A549 (cell line): ENCODE measurements around the gene PITX3. TPM values are rescaled to one million over a fixed set of nuclear protein-coding genes. Genes with fewer than 3 reads are reported as not detected.

Source experiments
- ATAC-seq, 2 experiments: fragments of 200-7000 bp in 1 of 2; fragments of >200 bp in 1 of 2; cut with Nextera tagmentation in 1 of 2; cut with Tn5 transposase in 1 of 2; 3 replicates each; pipeline versions ENCODE4 v1.8.0 to v1.9.1; 2018 to 2020; ENCODE audit warnings: mild to moderate bottlenecking in 1 of 2, moderate library complexity in 1 of 2
- CTCF ChIA-PET: fragments of 300-600 bp; sonication (Branson Sonifier 250); formaldehyde crosslinking; extraction: SDS; loops from one replicate; lab custom pipeline; 2021; ENCODE audit warnings: antibody characterized with exemption, inconsistent platforms; lab: Yijun Ruan, JAX
- POLR2A ChIA-PET: fragments of 350-600 bp; formaldehyde crosslinking; extraction: SDS; loops from one replicate; lab custom pipeline; 2021; ENCODE audit warnings: antibody characterized with exemption, inconsistent platforms; lab: Yijun Ruan, JAX
- DNase-seq, 2 experiments: peaks; one replicate each; pipeline versions ENCODE4 v3.0.0 to v3.0.0-alpha.2; 2011 to 2016; ENCODE audit warnings: low read depth in 1 of 2, low spot score in 1 of 2
- FAIRE-seq: peaks from 2 replicates; lab custom pipeline; 2011; peaks lifted over from hg19 to GRCh38; lab: Jason Lieb, UNC
- H3K27ac ChIP-seq, 2 experiments: fragments of >200 bp; sonication (Bioruptor Twin); formaldehyde crosslinking; 3 replicates each; pipeline ENCODE4 v1.5.1; 2016 to 2017
- H3K4me1 ChIP-seq: fragments of >200 bp; sonication (Bioruptor Twin); formaldehyde crosslinking; 3 replicates; pipeline ENCODE4 v1.6.1; 2016
- H3K4me2 ChIP-seq: fragments of >200 bp; sonication (Bioruptor Twin); formaldehyde crosslinking; 3 replicates; pipeline ENCODE4 v1.6.1; 2016
- H3K4me3 ChIP-seq: fragments of >200 bp; sonication (Bioruptor Twin); formaldehyde crosslinking; 3 replicates; pipeline ENCODE4 v1.5.1; 2016
- H3K9me3 ChIP-seq: fragments of >200 bp; sonication (Bioruptor Twin); formaldehyde crosslinking; 3 replicates; pipeline ENCODE4 v1.6.1; 2016
- CBX2 ChIP-seq: fragments of 200-600 bp; sonication (generic); IDR thresholded peaks from 2 replicates; pipeline ENCODE4 v1.6.1; 2016; ENCODE audit warnings: low read depth, mild to moderate bottlenecking, borderline replicate concordance
- CEBPB ChIP-seq, 2 experiments: fragments of >200 bp in 1 of 2; sonication (Bioruptor Twin) in 1 of 2; formaldehyde crosslinking in 1 of 2; IDR thresholded peaks; 2 replicates each; pipeline ENCODE4 v1.6.1; 2012 to 2016
- CHD4 ChIP-seq: fragments of 200-600 bp; sonication (generic); IDR thresholded peaks from 2 replicates; pipeline ENCODE4 v1.6.1; 2016; ENCODE audit warnings: antibody characterized with exemption, mild to moderate bottlenecking, borderline replicate concordance
- EP300 ChIP-seq, 2 experiments: fragments of >200 bp; sonication (Bioruptor Twin); formaldehyde crosslinking; IDR thresholded peaks; 2 replicates in 1 of 2; 3 replicates in 1 of 2; pipeline ENCODE4 v1.6.1; 2016 to 2017
- FOXS1 ChIP-seq: fragments of 250-450 bp; sonication (Bioruptor Pico); IDR thresholded peaks from 2 replicates; pipeline ENCODE4 v1.5.0; 2020; ENCODE audit warnings: mild to moderate bottlenecking, moderate library complexity
- GATA3 ChIP-seq: IDR thresholded peaks from 2 replicates; pipeline ENCODE4 v1.6.1; 2012; ENCODE audit warnings: borderline replicate concordance
- HEYL ChIP-seq: fragments of 250-450 bp; sonication (Bioruptor Pico); IDR thresholded peaks from 2 replicates; pipeline ENCODE4 v1.8.0; 2021; ENCODE audit warnings: mild to moderate bottlenecking, moderate library complexity
- HMGXB4 ChIP-seq: fragments of 250-450 bp; sonication (Bioruptor Pico); IDR thresholded peaks from 2 replicates; pipeline ENCODE4 v1.5.0; 2021; ENCODE audit warnings: mild to moderate bottlenecking, moderate library complexity, borderline replicate concordance
- HOXB13 ChIP-seq: fragments of 250-450 bp; sonication (Bioruptor Pico); IDR thresholded peaks from 2 replicates; pipeline ENCODE4 v1.5.0; 2020; ENCODE audit warnings: low read depth, mild to moderate bottlenecking, moderate library complexity
- HOXB5 ChIP-seq: fragments of 250-450 bp; sonication (Bioruptor Pico); IDR thresholded peaks from 2 replicates; pipeline ENCODE4 v1.5.0; 2020; ENCODE audit warnings: mild to moderate bottlenecking, moderate library complexity
- JUN ChIP-seq, 2 experiments: fragments of >200 bp; sonication (Bioruptor Twin); formaldehyde crosslinking; IDR thresholded peaks; 2 replicates in 1 of 2; 3 replicates in 1 of 2; pipeline ENCODE4 v1.6.1; 2016 to 2017
- KDM1A ChIP-seq: fragments of 200-600 bp; sonication (generic); IDR thresholded peaks from 2 replicates; pipeline ENCODE4 v1.6.1; 2016; ENCODE audit warnings: low read depth, mild to moderate bottlenecking
- KDM5A ChIP-seq: fragments of 200-600 bp; sonication (generic); IDR thresholded peaks from 2 replicates; pipeline ENCODE4 v1.6.1; 2016; ENCODE audit warnings: antibody characterized with exemption, mild to moderate bottlenecking
- MAFK ChIP-seq: fragments of 450-650 bp; IDR thresholded peaks from 2 replicates; pipeline ENCODE4 v1.6.1; 2014; ENCODE audit not compliant: partially characterized antibody
- MAZ ChIP-seq: fragments of 150-350 bp; IDR thresholded peaks from 2 replicates; pipeline ENCODE4 v1.6.1; 2014; ENCODE audit warnings: antibody characterized with exemption, low read depth, low read length, borderline replicate concordance
- MYC ChIP-seq: IDR thresholded peaks from 2 replicates; pipeline ENCODE4 v1.6.1; 2012; ENCODE audit warnings: mild to moderate bottlenecking, inconsistent platforms, low read length, improper control_type of control experiment, borderline replicate concordance
- NFE2L2 ChIP-seq: fragments of 150-350 bp; conservative IDR thresholded peaks from 2 replicates; pipeline ENCODE4 v1.6.1; 2014; ENCODE audit warnings: low read length
- NPAS2 ChIP-seq: fragments of 250-450 bp; sonication (Bioruptor Pico); IDR thresholded peaks from 2 replicates; pipeline ENCODE4 v1.8.0; 2022; ENCODE audit warnings: mild to moderate bottlenecking, moderate library complexity, borderline replicate concordance
- NR3C1 ChIP-seq: fragments of >200 bp; sonication (Bioruptor Twin); formaldehyde crosslinking; IDR thresholded peaks from 3 replicates; pipeline ENCODE4 v1.6.1; 2017
- PHF8 ChIP-seq: fragments of 200-600 bp; sonication (generic); IDR thresholded peaks from 2 replicates; pipeline ENCODE4 v1.6.1; 2016; ENCODE audit warnings: low read depth, mild to moderate bottlenecking, antibody characterized with exemption, moderate library complexity, borderline replicate concordance
- POLR2AphosphoS2 ChIP-seq: conservative IDR thresholded peaks from 2 replicates; pipeline ENCODE4 v1.6.1; 2012; ENCODE audit warnings: low read length, improper control_type of control experiment, inconsistent platforms
- RARB ChIP-seq: fragments of 250-450 bp; sonication (Bioruptor Pico); IDR thresholded peaks from 2 replicates; pipeline ENCODE4 v1.8.0; 2021; ENCODE audit warnings: mild to moderate bottlenecking, moderate library complexity
- RNF2 ChIP-seq: fragments of 200-600 bp; sonication (generic); IDR thresholded peaks from 2 replicates; pipeline ENCODE4 v1.6.1; 2016; ENCODE audit warnings: low read depth, mild to moderate bottlenecking, antibody characterized with exemption, moderate library complexity, borderline replicate concordance
- SREBF2 ChIP-seq: fragments of 450-650 bp; IDR thresholded peaks from 2 replicates; pipeline ENCODE4 v1.6.1; 2014; ENCODE audit warnings: mild to moderate bottlenecking, moderate library complexity
- ZC3H11A ChIP-seq: fragments of 450-650 bp; IDR thresholded peaks from 2 replicates; pipeline ENCODE4 v1.6.1; 2014; ENCODE audit warnings: antibody characterized with exemption, mild to moderate bottlenecking
- ZSCAN20 ChIP-seq: fragments of 250-450 bp; sonication (Bioruptor Pico); IDR thresholded peaks from 2 replicates; pipeline ENCODE4 v1.8.0; 2022; ENCODE audit warnings: mild to moderate bottlenecking, moderate library complexity
- WGBS: methylation state at CpG from one replicate; pipeline ENCODE4 v1.1.6; 2017; ENCODE audit errors: missing lambda C conversion rate; 5-methylcytosine and 5-hydroxymethylcytosine counted together
- polyA plus RNA-seq, 4 experiments: library from polyadenylated mRNA; depleted of rRNA in 3 of 4; stranded (reverse); fragments of >200 nt; fragmentation: RNase III in 1 of 4; extraction: RNeasy Plus Mini Kit Qiagen cat#74134 plus additional on column Dnase treatment in 1 of 4; gene quantifications; 2 replicates in 3 of 4; 3 replicates in 1 of 4; pipeline ENCODE4 v1.2.3, GENCODE V29; 2011 to 2017
- TF ChIP-seq, protein P1 (sequence below): fragments of >200 bp; sonication (Bioruptor Twin); formaldehyde crosslinking; IDR thresholded peaks from 2 replicates; pipeline ENCODE4 v1.6.1; 2016
- TF ChIP-seq, protein P2 (sequence below): fragments of >200 bp; sonication (Bioruptor Twin); formaldehyde crosslinking; IDR thresholded peaks from 3 replicates; pipeline ENCODE4 v1.5.1; 2016

PITX3 gene
- polyA plus RNA-seq, 2 of the 4 experiments (the other 2 are of a cell fraction): 0.09 TPM; not detected in 1

DNA sequence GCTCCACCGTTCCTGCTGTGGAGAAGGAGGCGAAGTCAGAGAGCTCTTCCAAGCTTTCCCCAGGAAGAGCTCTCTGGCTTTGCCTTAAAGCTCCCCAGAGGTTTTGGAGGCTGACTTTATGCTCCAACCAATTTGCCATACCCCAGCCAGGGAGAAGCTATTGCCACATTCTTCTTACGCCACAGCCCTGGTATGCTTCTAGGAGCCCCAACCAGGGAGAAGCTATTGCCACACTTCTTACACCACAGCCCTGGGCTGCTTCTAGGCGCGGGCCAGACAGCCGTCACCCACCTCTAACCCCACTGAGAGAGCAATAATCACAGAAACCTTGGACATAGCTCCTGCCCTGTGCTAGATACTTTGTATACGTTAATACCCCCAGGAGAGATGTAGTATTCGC, 14.3 kb downstream of the PITX3 start:
- ChIA-PET POLR2A (interaction anchor here (1.3 kb wide), 1 partner anchor 58 kb away, joined by 4 read pairs; no protein-coding TSS in a partner anchor), CTCF (interaction anchor here (0.6 to 24.2 kb wide), 14 partner anchors 10 to 459 kb away, joined by 3 to 886 read pairs (median 16); partner anchors contain the start of genes FBXL15, NFKB2 and PITX3)
- DNase-seq (no peak), FAIRE-seq (no peak), ATAC-seq (no peak)
- Histone ChIP-seq H3K4me3 (no peak overlapping the region), H3K27ac (no peak overlapping the region), H3K4me1 (peaks cover 24% of the 10 kb centered on the region), H3K9me3 (no peaks in the 10 kb centered on the region), H3K4me2 (no peak overlapping the region; the same call in 2 of the 3 replicates)
- WGBS: 67% methylated on average over 8 of the region's 8 CpGs
- TF ChIP-seq CEBPB (IDR thresholded peaks at IDR 0.05) (peak; percentile 28 to 36; a peak in 2 of 4 replicates), KDM1A (no peak), HMGXB4 (CRISPR knock-in tag) (no peak), HEYL (CRISPR knock-in tag) (no peak), NPAS2 (CRISPR knock-in tag) (no peak), CBX2 (no peak)

- Histone ChIP-seq H3K4me1 (peaks cover 23% of the 10 kb centered on the region), H3K9me3 (no peaks in the 10 kb centered on the region), H3K4me2 (peak overlapping the region; percentile 95), H3K4me3 (peak overlapping the region; percentile 36), H3K27ac (peak overlapping the region in 1 of 2 experiments; percentile 27; a peak in 1 of 6 replicates)
- no peak for ATAC-seq
- ChIA-PET CTCF (interaction anchor here (0.6 to 24.2 kb wide), 10 partner anchors 15 to 460 kb away, joined by 3 to 886 read pairs (median 114); partner anchors contain the start of genes FBXL15, NFKB2 and PITX3), POLR2A (interaction anchor here (0.6 to 1.3 kb wide), 2 partner anchors 20 to 57 kb away, joined by 3 to 4 read pairs; no protein-coding TSS in a partner anchor)
- TF ChIP-seq SREBF2 (no peak), FOXS1 (CRISPR knock-in tag) (no peak), ZC3H11A (no peak), NR3C1 (no peak)
- FAIRE-seq: no peak
- 54% methylated on average over 8 of the region's 8 CpGs for WGBS
- no peak for DNase-seq
Measured at GRCh38 chr10:102226542-102226870, 14.8 kb downstream of the PITX3 start.

- Histone ChIP-seq H3K4me3 (peak within 1 kb of the TSS; percentile 36), H3K9me3 (no peaks in the 10 kb centered on the region), H3K4me1 (peaks cover 17% of the 10 kb centered on the region; the same call in 2 of the 3 replicates), H3K4me2 (peak within 1 kb of the TSS; percentile 95), H3K27ac (peak within 1 kb of the TSS; percentile 55 to 56)
- DNase-seq (peak; percentile 94 to 98), ATAC-seq (peak; percentile 88 to 94), FAIRE-seq (no peak)
- ChIA-PET POLR2A (interaction anchor here (0.6 to 1.4 kb wide), 3 partner anchors 19 to 172 kb away, joined by 3 to 4 read pairs (median 3); no protein-coding TSS in a partner anchor), CTCF (interaction anchor here (0.6 to 24.2 kb wide), 10 partner anchors 15 to 385 kb away, joined by 3 to 886 read pairs (median 114); partner anchors contain the start of genes FBXL15, NFKB2 and PITX3)
- 7% methylated on average over 43 of the region's 47 CpGs for WGBS
- TF ChIP-seq NFE2L2 (no peak), GATA3 (no peak), CHD4 (no peak), CBX2 (no peak), MYC (no peak), FOXS1 (CRISPR knock-in tag) (no peak), MAZ (no peak), POLR2AphosphoS2 (no peak), PHF8 (no peak), HOXB13 (CRISPR knock-in tag) (0 out of 2 replicates have a peak, but pooled peaks have one; percentile 20), NPAS2 (CRISPR knock-in tag) (no peak), JUN (IDR thresholded peaks at IDR 0.05) (no peak), EP300 (IDR thresholded peaks at IDR 0.05) (no peak), RARB (CRISPR knock-in tag) (no peak), RNF2 (peak; percentile 93; the same call in 1 of the 2 replicates), ZSCAN20 (no peak), MAFK (no peak), HOXB5 (CRISPR knock-in tag) (0 out of 2 replicates have a peak, but pooled peaks have one; percentile 48), KDM5A (no peak)
- TF ChIP-seq, protein P1, sequence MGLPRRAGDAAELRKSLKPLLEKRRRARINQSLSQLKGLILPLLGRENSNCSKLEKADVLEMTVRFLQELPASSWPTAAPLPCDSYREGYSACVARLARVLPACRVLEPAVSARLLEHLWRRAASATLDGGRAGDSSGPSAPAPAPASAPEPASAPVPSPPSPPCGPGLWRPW: no peak
- TF ChIP-seq, protein P2, sequence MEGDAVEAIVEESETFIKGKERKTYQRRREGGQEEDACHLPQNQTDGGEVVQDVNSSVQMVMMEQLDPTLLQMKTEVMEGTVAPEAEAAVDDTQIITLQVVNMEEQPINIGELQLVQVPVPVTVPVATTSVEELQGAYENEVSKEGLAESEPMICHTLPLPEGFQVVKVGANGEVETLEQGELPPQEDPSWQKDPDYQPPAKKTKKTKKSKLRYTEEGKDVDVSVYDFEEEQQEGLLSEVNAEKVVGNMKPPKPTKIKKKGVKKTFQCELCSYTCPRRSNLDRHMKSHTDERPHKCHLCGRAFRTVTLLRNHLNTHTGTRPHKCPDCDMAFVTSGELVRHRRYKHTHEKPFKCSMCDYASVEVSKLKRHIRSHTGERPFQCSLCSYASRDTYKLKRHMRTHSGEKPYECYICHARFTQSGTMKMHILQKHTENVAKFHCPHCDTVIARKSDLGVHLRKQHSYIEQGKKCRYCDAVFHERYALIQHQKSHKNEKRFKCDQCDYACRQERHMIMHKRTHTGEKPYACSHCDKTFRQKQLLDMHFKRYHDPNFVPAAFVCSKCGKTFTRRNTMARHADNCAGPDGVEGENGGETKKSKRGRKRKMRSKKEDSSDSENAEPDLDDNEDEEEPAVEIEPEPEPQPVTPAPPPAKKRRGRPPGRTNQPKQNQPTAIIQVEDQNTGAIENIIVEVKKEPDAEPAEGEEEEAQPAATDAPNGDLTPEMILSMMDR: no peak
Measured at GRCh38 chr10:102225646-102226541, 15.4 kb downstream of the PITX3 start, which contains the start of gene ELOVL3. TSS of gene ELOVL3 (plus strand) at chr10:102226299. CDS start at chr10:102226549, 250 bp downstream.
